ENCODE data around the gene BRD7.
A peak's percentile ranks its signal among the peaks of the same experiment; 100 is the strongest.

The BRD7 gene

GRCh38 chr16:50388496-50388895 is 19.7 kb upstream of the BRD7 start:
- DNase-seq: no peak

- no peak for DNase-seq
Observed at GRCh38 chr16:50386774-50387173, 18.0 kb upstream of the BRD7 start.

GRCh38 chr16:50386139-50386538 is 17.4 kb upstream of the BRD7 start:
- DNase-seq: no peak

- DNase-seq: no peak
Observed at GRCh38 chr16:50384500-50385135, 15.8 kb upstream of the BRD7 start.

- DNase-seq: no peak
Observed at GRCh38 chr16:50381679-50382440, 13.1 kb upstream of the BRD7 start.

GRCh38 chr16:50378417-50378816 is 9.6 kb upstream of the BRD7 start:
- no peak for DNase-seq

- peak in 1 of 2 donors; percentile 33 for DNase-seq
Observed at GRCh38 chr16:50377001-50377400, 8.2 kb upstream of the BRD7 start.

DNA sequence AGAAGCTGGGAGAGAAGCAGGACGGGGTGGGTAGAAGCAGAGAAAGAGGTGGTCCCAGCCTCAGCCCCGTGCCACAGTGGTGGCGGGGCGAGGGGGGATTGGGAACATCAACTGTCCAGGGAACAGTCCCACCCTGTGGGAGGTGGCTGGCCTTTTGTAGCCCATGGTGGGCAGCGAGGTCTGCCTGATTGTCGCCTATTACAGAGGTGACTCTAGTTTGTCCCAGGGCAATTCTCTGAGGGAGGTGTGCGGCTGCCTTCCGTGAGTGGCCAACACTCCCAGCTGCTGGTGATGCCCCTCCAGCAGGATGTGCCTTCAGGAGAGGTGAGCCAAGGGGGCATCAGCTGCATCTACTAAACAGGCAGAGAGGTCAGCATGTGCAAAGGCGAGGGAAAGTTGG is 5.0 kb upstream of the BRD7 start:
- no peak for DNase-seq

DNA sequence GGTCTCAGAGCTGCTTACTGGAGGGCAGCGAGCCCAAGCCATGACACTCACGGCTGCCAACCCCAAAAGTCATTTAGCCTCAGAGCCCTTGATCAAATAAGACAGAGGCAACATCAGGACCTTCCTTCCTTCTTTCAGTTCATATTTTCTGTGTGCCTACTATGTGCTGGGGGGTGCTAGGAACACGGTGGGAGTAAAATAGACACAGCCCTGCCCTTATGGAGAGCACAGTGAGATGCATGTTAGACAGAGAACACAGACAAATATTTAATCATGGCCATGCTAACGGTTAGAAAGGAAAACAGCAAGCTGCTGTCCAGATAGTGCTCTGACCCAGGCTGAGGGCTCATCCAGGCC is 4.5 kb upstream of the BRD7 start:
- no peak for DNase-seq

- no peak for DNase-seq
Observed at GRCh38 chr16:50372611-50373344, 4.0 kb upstream of the BRD7 start.

DNA sequence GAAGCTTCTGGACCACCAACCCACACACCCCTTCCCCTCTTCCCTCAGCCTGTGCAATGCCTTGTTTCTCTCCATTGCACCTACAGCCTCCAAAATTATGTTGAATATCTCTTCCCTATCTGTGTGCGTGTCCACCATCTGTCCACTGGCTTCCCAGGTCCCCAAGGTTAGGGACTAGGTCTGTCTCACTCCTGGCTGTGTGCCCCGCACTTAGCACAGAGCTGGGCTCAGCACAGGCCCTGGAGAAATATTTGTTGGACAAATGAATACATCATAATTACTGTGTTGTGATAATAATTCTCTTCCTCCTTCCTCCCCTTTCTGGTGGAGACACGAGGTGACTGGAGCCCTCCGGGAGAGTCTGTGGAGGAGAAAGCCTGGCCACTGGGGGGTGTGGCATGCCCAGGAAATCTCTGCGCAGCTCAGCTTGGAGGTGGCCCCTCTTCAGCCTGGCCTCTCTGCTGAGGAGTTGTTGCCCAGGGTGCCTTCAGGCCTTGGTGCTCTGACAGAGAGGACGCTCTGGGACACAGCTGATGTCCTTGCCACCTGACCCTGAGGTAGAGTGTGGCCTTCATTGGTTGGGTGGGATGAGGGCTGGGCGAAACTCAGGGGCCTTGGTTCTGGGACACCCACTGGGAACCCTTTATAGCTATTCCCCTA is 3.3 kb upstream of the BRD7 start:
- DNase-seq: no peak

- no peak for DNase-seq
Observed at GRCh38 chr16:50371036-50371716, 2.4 kb upstream of the BRD7 start.

DNA sequence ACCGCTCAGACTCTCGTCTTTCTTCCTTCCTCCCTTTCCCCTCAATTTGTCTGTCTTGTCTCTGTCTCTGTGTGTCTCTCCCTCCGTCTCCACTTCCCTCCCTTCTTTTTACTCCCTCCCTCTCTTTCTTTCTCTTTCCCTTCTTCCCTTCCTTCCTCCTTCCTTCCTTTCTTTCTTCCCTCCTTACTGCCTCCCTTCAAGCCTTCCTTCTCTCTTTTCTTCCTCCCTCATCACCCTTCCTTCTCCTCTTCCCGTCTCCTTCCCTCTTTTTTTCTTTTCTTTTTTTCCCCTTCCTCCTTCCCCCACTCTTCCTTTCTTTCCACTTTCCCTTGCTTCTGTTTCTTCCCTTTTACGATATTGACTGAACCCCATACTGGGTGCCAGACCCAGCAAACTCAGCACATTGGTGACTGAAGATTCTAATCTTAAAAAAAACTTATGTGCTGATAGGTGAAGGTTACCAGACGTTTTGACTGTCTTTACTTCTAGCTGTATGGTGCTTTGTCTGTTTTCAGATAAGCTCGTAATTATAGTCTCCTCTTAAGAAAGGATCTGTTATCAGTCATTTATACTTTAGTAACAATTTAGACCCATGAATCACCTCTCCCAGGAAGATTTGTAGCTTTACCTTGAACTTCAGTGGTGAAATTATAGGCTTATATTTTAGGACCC is 481 bp upstream of the BRD7 start:
- no peak for DNase-seq

- no peak for DNase-seq
Observed at GRCh38 chr16:50367777-50368409, 895 bp downstream of the BRD7 start.

GRCh38 chr16:50365791-50366575 is 2.8 kb downstream of the BRD7 start:
- DNase-seq: peak; percentile 50 to 75

DNA sequence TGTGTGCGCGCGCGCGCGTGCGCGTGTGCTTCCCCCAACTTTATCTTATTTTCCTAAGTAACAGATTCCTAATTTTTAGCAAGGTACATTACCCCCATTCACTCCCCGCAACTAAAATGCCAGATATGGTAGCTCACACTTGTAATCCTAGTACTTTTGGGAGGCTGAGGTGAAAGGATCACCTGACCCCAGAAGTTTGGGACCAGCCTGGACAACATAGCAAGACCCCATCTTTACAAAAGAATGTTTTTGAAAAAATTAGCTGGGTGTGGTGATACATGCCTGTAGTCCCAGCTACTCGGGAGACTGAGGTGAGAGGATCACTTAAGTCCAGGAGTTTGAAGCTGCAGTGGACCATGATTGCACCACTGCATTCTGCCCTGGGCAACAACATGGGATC is 5.1 kb downstream of the BRD7 start:
- DNase-seq: no peak

- no peak for DNase-seq
Observed at GRCh38 chr16:50360779-50361178, 8.0 kb downstream of the BRD7 start.

GRCh38 chr16:50360033-50360778 is 8.6 kb downstream of the BRD7 start:
- DNase-seq: no peak

DNA sequence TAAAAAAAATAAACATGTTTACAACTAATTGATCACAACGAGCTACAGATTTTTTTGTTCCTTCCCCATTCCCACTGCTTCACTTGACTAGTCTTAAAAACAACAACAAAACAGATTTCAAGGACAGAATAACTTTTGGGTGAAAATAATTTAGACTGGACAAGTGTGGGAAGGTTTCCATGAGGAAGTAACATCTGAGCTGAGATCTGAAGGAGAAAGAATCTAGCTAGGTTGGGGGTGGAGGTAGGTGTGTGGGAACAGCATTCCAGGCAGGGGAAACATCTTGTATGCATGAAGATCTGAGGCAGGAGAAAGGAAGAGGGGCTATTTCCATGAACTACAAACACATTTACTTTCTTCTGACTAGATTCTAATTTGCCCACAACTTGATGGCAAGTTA is 9.2 kb downstream of the BRD7 start:
- no peak for DNase-seq

Data from inflammatory macrophage treated with lipopolysaccharide for 1 hour (primary cell).